ENCODE measurements around the gene WDCP.

GRCh38 chr2:24009367-24009679, 37.9 kb downstream of the WDCP start:
- TF ChIP-seq, protein P1, sequence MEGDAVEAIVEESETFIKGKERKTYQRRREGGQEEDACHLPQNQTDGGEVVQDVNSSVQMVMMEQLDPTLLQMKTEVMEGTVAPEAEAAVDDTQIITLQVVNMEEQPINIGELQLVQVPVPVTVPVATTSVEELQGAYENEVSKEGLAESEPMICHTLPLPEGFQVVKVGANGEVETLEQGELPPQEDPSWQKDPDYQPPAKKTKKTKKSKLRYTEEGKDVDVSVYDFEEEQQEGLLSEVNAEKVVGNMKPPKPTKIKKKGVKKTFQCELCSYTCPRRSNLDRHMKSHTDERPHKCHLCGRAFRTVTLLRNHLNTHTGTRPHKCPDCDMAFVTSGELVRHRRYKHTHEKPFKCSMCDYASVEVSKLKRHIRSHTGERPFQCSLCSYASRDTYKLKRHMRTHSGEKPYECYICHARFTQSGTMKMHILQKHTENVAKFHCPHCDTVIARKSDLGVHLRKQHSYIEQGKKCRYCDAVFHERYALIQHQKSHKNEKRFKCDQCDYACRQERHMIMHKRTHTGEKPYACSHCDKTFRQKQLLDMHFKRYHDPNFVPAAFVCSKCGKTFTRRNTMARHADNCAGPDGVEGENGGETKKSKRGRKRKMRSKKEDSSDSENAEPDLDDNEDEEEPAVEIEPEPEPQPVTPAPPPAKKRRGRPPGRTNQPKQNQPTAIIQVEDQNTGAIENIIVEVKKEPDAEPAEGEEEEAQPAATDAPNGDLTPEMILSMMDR (IDR thresholded peaks at IDR 0.05; ENCODE audit: low read depth, low read length, poor library complexity, severe bottlenecking) = no peak
- TF ChIP-seq EZH2phosphoT487 (IDR thresholded peaks at IDR 0.05; ENCODE audit: borderline replicate concordance, low read length) = no peak

Data from DOHH2 (cell line).